ENCODE measurements around the gene RNF38.
"Not testable (repeated sequence)": the region's sequence is repeated elsewhere in the genome, so short reads cannot be mapped to it uniquely, and the experiment has no call there.

Gene RNF38

GRCh38 chr9:36402536-36402935 is 2.5 kb upstream of the RNF38 start:
- no peak for DNase-seq

DNA sequence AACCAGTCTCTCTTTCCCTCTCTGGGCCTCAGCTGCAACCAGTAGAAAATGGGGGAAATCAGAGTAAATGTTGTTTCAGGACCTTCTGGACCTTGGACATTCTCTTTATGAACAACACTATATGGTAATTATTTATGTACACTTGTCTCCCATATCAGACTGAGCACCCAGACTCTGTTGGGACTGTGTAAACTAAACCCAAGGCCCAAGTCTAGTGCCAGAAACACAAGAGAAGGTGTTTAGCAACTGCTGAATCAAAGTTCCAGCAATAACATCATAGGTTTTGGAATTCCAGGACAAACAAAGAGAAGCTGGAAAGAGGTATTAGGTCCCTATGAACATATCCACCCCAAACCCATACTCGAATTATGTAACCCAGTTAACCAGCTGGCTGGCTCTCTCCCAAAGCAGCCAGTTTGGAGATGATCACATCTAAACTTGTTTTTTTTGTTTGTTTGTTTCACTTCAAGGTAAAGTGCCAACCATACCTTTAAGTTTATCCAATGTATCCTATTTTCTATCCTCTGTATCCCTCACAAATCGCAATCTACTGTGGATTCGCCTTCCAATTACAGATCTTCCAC is 1.9 kb upstream of the RNF38 start:
- DNase-seq, result no peak

- no peak for DNase-seq
These were observed 1.2 kb upstream of the RNF38 start for GRCh38 chr9:36401164-36401740.

DNA sequence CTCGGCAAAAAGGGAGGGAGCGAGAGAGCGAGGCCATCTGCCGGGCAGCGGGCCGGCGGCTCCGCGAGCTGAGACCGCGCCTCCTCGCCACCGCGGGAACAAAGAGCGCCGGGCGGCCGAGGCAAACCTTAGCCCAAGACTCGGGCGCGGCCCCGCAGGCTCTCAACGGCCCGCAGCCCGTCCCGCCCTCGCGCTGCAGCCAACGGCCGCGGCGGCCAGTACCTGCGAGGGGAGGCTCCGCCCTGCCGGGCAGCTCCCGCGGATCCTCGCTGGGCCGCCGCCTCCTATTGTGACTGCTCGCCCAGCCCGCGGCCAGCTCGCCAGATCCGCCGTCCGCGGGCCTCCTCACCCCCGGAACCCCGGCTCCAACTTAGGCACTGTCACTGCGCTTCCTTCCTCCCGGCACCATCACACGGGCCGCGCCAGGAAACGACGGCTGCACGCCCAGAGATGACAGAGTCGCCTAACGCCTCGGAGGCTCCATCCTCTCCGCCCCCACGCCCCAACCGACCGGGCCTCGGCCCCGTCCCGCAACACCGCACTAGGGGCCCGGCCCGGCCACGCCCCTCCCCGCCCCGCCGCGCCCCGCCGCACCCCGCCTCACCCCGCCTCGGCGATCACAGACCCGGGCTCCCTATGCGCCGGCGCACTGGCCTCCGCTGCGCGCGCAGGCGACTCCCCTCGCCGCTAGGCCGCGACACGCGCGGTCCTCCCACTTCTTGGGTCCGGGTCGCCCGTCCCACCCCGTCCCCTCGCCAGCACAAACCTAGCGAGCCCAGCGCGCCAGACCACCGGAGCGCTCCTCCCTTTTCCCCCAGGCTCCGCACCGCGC is 479 bp upstream of the RNF38 start:
- peak; percentile 91 for DNase-seq

GRCh38 chr9:36398745-36399144 is 1.3 kb downstream of the RNF38 start:
- no peak for DNase-seq

GRCh38 chr9:36396985-36397384 is 3.1 kb downstream of the RNF38 start:
- no peak for DNase-seq

- no peak for DNase-seq
These were observed 7.6 kb downstream of the RNF38 start for GRCh38 chr9:36392489-36392888.

DNA sequence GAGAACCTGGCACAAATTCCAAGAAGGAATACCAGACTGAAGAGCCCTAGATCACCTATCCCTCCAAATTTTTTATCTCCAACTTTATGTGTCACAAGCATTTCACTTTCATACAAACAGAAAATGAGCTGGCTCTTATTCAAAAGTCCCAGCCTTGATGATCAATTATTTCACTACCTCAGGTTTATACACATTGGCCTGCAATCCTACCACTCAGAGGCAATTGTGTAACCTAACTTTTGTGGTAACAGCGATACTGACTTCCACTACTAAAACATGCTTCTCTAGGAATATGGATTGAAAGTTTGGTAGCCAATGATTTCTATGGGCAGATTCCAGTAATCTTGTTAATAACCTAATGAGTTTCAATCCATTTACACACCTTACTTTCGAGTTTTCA is 10.5 kb downstream of the RNF38 start:
- DNase-seq, result no peak

DNA sequence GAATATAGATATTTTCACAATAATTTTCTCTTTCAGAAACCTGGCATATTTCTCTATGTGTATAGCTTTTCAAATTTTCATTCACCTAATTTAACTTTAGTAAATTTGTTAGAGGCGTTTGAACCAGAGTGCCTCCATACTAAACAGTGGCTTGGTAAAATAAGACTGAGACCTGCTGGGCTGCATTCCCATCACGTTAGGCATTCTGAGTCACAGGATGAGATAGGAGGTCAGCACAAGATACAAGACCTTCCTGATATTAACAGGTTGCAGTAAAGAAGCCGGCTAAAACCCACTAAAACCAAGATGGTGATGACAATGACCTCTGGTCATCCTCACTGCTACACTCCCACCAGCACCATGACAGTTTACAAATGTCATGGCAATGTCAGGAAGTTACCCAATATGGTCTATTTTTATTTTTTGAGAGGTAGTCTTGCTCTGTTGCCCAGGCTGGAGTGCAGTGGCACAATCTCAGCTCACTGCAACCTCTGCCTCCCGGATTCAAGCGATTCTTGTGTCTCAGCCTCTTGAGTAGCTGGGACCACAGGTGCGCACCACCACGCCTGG is 13.6 kb downstream of the RNF38 start:
- DNase-seq, result not testable (repeated sequence)

DNA sequence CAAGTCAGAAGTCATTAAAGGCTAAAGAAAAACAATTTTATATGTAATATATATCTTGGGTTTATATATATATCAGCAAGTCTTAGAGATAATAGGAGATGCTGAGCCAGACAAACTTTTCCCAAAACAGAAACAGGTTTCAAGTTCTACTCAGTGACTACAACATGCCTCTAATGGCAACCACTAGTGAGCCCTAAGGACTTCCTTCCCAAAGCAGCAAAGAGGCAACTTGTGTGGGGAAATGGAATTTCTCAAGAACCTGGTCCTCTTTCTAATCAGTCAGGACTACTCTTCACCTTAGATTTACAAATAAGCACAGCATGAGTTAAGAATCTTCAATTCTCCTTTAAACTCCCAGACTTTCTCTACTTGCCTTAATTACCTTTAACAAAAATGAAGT is 17.6 kb downstream of the RNF38 start:
- no peak for DNase-seq

GRCh38 chr9:36364577-36364976 is 35.5 kb downstream of the RNF38 start:
- DNase-seq, result no peak

- no peak for DNase-seq
These were observed 36.6 kb downstream of the RNF38 start for GRCh38 chr9:36363448-36363847.

- DNase-seq, result no peak
These were observed 41.6 kb downstream of the RNF38 start for GRCh38 chr9:36358486-36358885.

DNA sequence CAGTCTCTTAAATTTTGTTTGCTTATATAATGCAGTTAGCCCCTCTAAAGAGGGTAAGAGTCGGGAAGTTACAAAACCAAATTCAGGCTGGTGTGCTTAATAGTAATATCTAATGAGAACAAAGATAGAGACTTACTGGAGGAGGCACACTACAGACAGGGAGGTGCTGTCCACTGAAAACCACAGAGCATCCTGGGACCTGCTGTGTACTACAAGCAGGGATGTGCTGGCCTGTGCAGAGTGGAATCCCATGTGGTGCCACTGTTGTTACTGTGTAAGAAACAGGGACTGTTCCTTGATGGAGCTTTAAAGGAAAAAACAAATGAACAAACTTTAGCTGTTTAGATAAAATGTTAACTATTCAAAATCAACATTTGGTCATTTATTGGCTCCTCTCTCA is 42.4 kb downstream of the RNF38 start:
- DNase-seq, result no peak

- DNase-seq, result no peak
These were observed 53.5 kb downstream of the RNF38 start for GRCh38 chr9:36346569-36346968.

DNA sequence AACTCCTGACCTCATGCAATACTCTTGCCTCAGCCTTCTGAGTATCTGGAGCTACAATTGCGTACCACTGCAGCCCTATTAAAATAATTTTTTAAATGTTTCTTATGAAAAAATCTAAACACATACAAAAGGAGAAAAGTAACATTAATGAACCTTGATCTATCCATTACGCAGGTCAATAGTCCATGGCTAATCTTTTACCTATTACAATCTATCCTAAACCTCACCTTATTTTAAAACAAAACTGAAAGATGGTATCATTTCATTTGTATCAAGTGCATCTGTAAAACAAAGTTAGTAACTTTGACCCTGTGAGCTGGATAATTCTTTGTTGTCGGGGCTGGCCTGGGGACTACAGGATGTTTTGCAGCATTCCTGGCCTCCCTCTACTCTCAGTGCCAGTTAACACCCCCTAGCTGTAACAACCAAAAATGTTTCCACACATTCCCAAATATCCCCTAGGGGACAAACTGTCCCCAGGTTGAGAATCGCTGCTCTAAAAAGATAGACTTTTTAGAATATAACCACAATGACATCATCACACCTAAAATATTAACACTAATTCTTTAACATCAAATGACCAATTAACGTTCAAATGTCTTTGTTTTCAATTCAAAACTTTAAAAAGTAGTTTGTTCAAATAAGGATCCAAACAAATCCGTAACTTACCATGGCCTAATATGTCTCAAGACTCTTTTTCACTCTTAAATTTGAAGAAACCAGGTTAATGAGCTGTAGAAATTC is 54.8 kb downstream of the RNF38 start:
- no peak for DNase-seq

DNA sequence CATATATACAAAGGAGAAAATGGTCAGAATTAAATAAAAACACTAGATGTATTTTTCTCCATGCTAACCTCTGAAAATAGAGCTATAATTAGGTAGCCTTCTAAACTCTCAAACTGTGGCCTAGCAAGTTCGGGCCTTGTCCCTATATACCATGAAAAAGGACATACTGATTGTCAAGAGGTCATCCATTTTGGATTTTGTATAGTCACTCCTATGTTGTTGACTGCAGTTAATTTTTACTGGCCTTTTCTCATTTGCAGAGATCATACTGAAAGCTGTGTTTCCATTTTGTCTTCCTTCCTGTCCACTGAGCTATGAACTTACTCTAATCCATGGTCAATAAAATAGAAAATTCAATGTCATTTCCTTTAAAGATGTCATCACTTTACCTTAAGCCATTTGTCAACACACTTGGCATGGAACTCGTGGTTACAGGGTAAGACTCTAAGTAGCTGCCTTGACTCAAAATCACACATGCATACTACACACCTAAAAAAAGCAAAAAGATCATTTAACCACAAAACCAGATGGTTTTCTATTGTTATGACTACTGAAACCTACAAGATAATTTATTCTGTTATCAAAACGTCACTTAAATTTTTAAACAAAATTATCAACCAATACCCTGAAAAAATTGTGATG is 58.0 kb downstream of the RNF38 start:
- DNase-seq, result no peak

- no peak for DNase-seq
These were observed 62.2 kb downstream of the RNF38 start for GRCh38 chr9:36337865-36338264.

DNA sequence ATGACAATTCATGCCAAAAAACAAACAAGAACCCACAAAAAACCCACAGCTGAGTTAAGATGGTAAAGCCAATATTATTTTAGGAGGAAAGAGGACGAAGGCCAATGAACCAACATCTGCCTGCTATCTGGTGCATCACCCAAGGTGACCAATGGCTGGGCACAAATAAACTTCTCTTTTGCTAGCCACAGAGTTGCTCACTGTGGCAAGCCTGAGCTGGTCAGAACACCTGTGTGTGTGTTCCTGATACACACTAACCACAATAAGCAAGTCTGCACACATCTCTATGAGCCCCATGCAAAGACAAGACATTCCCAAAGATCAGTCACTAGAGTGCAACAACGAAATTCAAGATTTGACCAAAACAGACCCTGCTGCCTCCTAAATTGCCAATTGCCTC is 63.1 kb downstream of the RNF38 start:
- DNase-seq, result no peak

DNA sequence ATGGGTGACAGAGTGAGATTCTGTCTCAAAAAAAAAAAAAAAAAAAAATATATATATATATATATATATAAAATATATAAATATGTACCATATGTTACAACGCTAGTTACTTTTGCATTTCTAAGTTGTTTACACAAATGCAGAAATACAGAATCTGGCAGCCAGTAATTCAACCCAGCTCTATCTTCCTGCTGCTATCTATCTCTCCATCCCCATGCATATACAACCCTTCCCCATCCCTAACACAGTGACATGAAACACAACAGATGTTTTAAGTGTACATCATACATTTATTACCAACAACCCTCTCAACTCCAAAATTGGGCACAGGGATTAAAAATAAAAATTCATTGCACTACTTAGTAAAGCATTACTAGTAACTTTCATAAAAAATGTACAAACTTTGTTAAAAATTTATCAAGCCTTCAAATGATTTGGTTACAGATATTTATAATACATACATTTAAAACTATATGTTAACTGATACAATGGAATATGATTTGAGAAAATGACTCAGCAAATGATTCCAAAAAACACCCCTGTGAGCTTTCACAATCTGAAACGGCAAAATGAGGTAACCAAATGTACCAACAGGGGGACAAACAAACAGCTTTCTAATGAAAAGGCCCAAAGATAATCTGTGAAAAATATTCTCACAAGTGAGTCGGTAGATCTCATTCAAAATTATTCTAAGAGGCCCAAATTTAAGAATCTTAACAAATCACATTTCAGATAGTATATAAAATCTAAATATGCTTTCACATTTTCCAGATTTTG is 63.8 kb downstream of the RNF38 start:
- DNase-seq, result no peak

GRCh38 chr9:36332006-36332405 is 68.1 kb downstream of the RNF38 start:
- no peak for DNase-seq
